ENCODE measurements around the gene CLMN.
A peak's percentile ranks its signal among the peaks of the same experiment; 100 is the strongest.

CLMN gene, protein sequence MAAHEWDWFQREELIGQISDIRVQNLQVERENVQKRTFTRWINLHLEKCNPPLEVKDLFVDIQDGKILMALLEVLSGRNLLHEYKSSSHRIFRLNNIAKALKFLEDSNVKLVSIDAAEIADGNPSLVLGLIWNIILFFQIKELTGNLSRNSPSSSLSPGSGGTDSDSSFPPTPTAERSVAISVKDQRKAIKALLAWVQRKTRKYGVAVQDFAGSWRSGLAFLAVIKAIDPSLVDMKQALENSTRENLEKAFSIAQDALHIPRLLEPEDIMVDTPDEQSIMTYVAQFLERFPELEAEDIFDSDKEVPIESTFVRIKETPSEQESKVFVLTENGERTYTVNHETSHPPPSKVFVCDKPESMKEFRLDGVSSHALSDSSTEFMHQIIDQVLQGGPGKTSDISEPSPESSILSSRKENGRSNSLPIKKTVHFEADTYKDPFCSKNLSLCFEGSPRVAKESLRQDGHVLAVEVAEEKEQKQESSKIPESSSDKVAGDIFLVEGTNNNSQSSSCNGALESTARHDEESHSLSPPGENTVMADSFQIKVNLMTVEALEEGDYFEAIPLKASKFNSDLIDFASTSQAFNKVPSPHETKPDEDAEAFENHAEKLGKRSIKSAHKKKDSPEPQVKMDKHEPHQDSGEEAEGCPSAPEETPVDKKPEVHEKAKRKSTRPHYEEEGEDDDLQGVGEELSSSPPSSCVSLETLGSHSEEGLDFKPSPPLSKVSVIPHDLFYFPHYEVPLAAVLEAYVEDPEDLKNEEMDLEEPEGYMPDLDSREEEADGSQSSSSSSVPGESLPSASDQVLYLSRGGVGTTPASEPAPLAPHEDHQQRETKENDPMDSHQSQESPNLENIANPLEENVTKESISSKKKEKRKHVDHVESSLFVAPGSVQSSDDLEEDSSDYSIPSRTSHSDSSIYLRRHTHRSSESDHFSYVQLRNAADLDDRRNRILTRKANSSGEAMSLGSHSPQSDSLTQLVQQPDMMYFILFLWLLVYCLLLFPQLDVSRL

GRCh38 chr14:95319312-95320077 lies at the start of gene CLMN:
TSS of gene CLMN (minus strand) at chr14:95319908. CDS start at chr14:95319792, 116 bp downstream.
- no peak for DNase-seq (ENCODE audit: low read depth in 1 of 2, low spot score in 1 of 2)

- DNase-seq (ENCODE audit: low read depth in 1 of 2, low spot score in 1 of 2), result no peak
These were observed 45.7 kb upstream of the CLMN start for GRCh38 chr14:95365401-95365800.

DNA sequence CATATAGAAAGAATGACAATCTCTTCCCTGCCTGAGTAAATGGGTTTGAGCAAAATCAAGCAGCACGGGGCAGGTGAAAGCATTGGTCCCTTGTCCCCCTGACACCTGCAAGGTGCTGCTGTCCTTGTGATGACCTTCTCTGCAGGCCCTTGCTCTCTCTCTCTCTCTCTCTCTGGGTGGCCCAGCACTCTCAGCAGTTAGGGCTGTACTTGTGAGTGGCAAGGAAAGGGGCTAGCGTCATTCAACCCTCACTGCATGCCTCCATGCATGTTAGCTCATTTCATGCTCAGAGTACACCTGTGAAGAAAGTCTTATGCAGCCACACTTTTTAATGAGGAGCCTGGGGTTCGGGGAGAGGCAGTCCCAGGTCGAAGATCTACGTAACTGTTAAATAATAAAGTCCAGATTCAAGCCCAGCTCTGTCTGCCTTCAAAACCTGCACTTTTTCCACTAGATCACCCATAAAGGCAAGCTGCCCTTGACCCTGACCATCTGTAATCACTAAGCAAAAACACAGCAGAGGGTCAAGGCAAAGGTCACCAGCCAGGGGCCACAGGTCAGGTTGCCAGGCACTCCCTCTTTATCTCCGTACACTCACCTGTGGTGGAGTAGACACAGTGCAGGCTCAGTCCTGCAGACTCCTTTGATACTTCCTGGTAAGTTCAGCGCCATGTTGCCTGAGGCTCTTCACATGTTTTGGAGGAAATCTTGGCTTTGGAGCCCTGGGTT lies 44.9 kb upstream of the CLMN start:
- no peak for DNase-seq (ENCODE audit: low read depth in 1 of 2, low spot score in 1 of 2)

GRCh38 chr14:95363468-95363954 lies 43.8 kb upstream of the CLMN start:
- no peak for DNase-seq (ENCODE audit: low read depth in 1 of 2, low spot score in 1 of 2)

GRCh38 chr14:95362138-95362494 lies 42.4 kb upstream of the CLMN start:
- no peak for DNase-seq (ENCODE audit: low read depth in 1 of 2, low spot score in 1 of 2)

DNA sequence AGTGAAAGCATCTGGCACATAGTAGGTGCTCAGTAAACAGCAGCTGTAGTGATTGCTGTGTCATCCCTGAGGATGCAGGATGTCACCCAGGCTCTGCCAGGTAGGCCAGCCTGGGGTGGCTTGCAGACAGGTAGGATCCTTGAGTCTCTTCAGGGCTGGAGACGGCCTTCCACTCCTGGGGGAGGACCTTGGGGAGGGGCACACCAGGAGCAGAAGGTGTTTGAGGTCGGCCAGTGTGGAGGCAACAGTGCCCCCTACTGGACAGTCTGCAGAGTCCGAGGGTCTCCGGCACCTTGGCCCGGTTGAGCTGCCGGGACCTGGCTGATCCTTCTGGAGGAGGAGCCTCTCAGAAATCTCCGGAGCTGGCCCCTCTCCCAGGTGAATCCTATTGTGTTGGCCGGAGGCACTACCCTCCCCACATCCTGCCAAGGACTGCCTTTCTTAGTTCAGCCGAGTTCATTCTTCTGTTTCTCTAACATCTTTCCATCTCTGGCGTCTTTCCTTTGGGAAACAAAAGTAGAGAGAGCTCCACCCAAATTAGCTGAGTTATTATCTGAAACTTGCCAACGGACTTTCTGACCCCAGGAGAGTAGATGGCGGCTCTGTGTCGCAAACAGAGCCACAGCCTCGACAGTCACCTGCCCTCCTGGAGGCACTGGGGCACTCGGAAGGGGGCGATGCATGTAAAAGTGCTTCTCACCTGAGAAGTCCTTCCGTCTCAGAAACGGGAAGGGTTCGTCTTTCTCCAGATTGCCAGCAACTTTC lies 41.8 kb upstream of the CLMN start:
- peak; percentile 13 to 32 for DNase-seq (ENCODE audit: low read depth in 1 of 2, low spot score in 1 of 2)

GRCh38 chr14:95360828-95361227 lies 41.1 kb upstream of the CLMN start:
- no peak for DNase-seq (ENCODE audit: low read depth in 1 of 2, low spot score in 1 of 2)

GRCh38 chr14:95359994-95360826 lies 40.5 kb upstream of the CLMN start:
- no peak for DNase-seq (ENCODE audit: low read depth in 1 of 2, low spot score in 1 of 2)

GRCh38 chr14:95356245-95356869 lies 36.6 kb upstream of the CLMN start:
- DNase-seq (ENCODE audit: low read depth in 1 of 2, low spot score in 1 of 2), result no peak

DNA sequence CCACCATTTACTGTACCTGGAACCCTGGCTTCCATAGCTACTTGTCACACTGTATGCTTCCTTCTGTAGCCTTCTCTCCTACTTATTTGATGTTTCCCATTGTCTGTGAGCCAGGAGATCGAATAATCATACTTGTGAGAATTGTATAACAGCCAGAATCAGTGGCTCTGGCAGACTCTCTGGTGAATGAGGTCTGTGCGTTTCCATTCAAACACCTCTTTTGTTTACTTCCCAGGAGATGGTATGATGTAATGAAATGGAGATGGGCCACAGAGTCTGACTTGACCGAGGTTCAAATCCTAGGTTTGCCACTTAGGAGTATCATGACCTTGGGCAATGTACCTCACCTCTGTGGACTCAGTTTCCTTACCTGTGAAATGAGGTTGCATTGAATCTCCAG lies 35.7 kb upstream of the CLMN start:
- no peak for DNase-seq (ENCODE audit: low read depth in 1 of 2, low spot score in 1 of 2)

DNA sequence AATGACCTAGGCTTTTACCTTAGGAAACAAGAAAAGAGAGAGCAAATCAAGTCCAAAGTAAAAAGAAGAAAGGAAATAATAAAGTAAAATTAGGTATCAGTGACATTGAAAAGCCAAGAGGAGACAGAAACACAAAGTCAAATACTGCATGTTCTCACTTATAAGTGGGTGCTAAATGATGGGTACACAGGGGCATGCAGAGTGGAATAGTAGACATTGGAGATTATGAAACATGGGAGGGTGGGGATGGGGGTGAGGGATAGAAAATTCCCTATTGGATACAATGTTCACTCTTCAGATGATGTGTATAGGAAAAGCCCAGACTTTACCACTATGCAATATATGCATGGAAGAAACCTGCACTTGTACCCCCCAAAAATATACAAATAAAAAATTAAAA lies 35.1 kb upstream of the CLMN start:
- no peak for DNase-seq (ENCODE audit: low read depth in 1 of 2, low spot score in 1 of 2)

- no peak for DNase-seq (ENCODE audit: low read depth in 1 of 2, low spot score in 1 of 2)
These were observed 34.0 kb upstream of the CLMN start for GRCh38 chr14:95353664-95354063.

- no peak for DNase-seq (ENCODE audit: low read depth in 1 of 2, low spot score in 1 of 2)
These were observed 33.3 kb upstream of the CLMN start for GRCh38 chr14:95353007-95353406.

DNA sequence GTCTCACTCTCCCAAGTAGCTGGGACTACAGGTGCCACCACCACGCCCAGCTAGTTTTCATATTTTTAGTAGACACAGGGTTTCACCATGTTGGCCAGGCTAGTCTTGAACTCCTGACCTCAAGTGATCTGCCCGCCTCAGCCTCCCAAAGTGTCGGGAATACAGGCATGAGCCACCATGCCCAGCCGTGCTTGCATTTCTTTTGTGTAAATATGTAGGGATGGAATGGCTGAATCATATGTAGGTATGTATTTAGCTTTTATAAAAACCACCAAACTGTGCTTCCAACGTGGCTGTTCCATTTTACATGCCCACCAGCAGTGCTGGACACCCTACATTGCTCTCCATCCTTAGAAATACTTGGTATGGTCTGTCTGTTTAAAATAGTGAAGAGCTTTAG lies 32.8 kb upstream of the CLMN start:
- no peak for DNase-seq (ENCODE audit: low read depth in 1 of 2, low spot score in 1 of 2)

DNA sequence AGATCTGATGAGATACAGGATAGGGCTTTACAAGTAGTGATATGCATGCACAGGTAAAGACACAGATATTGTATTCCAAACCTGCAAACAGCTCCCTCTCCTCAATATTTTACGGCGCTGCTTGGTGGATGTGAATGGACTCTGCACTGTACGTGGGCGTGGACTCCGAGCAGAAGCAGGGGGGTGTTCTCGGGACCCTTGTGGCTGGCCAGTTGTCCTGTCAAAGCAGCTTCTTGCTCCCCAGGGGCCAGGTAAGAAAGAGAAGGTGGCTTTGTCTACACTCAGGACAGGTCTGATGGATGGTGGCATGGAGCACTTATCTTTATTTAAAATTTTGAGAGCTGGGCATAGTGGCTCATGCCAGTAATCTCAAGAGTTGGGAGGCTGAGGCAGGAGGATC lies 29.5 kb upstream of the CLMN start:
- no peak for DNase-seq (ENCODE audit: low read depth in 1 of 2, low spot score in 1 of 2)

DNA sequence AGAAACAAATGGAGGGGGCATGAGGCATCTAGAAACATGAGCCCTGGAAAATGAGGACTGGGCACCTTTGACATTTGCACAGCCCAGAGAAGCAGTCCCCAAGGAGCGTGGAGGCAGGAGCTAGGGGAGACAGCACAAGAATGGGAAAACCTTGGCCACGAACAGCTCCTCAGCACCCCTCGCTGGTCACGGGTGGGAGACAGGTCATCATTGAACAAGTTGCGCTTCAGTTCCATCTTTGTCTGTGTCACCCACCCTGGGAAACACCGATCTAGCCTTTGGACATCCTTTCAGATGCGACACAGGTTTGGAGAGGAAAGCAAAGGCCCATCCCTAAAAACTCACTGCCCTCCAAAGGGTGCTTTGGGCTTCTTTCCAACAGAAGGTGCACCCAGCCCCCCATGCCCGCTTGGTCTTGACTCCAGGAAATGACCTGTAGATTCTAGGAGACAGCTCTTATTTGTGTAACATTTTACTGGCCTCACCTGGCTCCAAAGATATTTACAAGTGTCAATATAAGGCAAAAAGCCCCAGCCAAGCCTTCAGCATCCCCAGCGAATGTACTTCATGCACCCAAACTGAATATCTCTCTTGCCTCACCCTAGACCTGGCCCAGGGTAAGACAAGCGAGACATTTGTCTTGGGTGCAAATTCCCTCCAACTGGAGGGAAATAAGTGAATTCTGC lies 28.8 kb upstream of the CLMN start:
- DNase-seq (ENCODE audit: low read depth in 1 of 2, low spot score in 1 of 2), result no peak

GRCh38 chr14:95346820-95347219 lies 27.1 kb upstream of the CLMN start:
- DNase-seq (ENCODE audit: low read depth in 1 of 2, low spot score in 1 of 2), result no peak

DNA sequence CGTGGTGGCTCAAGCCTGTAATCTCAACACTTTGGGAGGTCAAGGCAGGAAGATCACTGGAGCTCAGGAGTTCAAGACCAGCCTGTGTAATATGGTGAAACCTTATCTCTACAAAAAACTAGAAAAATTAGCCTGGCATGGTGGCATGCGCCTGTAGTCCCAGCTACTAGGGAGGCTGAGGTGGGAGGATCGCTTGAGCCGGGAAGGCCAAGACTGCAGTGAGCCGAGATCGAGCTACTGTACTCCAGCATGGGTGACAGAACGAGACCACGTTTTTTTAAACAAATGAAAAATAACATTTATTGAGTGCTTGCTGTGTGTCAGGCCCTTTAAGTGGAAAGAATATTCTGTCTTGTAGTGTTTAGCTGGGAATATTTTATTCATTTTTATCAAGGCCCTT lies 26.6 kb upstream of the CLMN start:
- DNase-seq (ENCODE audit: low read depth in 1 of 2, low spot score in 1 of 2), result no peak

Measured in activated CD4-positive, alpha-beta T cell treated with anti-CD3 and anti-CD28 coated beads, Interleukin-2, amount 50 U/mL, for 24 hours (primary cell).